Body of pancreas (tissue), 4 donors: ENCODE results near the gene ADAMTS3. TPM values are rescaled to one million over a fixed set of nuclear protein-coding genes. Genes with fewer than 3 reads are reported as not detected.

Experiments
- ATAC-seq: fragments of 150-250 bp; one replicate; pipeline ENCODE4 v1.9.1; 2016
- DNase-seq, 4 donors: peaks; one replicate each; pipeline ENCODE4 v3.0.0-alpha.2; 2019
- H3K27ac ChIP-seq, 4 donors: fragments of 200-600 bp; sonication (generic); 1 replicate in 3 of 4; 2 replicates in 1 of 4; pipeline versions ENCODE4 v1.5.1 to v1.6.1; 2016 to 2019; ENCODE audit warnings: mild to moderate bottlenecking in 1 of 4, mixed read lengths in 1 of 4, moderate library complexity in 1 of 4
- H3K27me3 ChIP-seq, 2 donors: fragments of 200-600 bp; sonication (generic); one replicate each; pipeline ENCODE4 v1.6.0; 2016; ENCODE audit warnings: mild to moderate bottlenecking in 1 of 2
- H3K36me3 ChIP-seq, 2 donors: fragments of 200-600 bp; sonication (generic); replicated peaks in 1 of 2; 2 replicates each; pipeline ENCODE4 v1.5.1; 2016; ENCODE audit warnings: low read depth in 2 of 2; ENCODE audit not compliant: insufficient read depth in 1 of 2
- H3K4me1 ChIP-seq: fragments of 200-600 bp; sonication (generic); one replicate; pipeline ENCODE4 v1.6.0; 2016
- H3K4me3 ChIP-seq, 2 donors: fragments of 200-600 bp; sonication (generic); 1 replicate in 1 of 2; 2 replicates in 1 of 2; pipeline ENCODE4 v1.5.1; 2016 to 2019
- H3K9me3 ChIP-seq, 3 donors: fragments of 200-600 bp; sonication (generic); 1 replicate in 2 of 3; 2 replicates in 1 of 3; pipeline ENCODE4 v1.5.1; 2016
- POLR2A ChIP-seq, 3 donors: fragments of 450-650 bp; IDR thresholded peaks; one replicate each; pipeline ENCODE4 v1.6.1; 2016; ENCODE audit warnings: antibody characterized with exemption in 3 of 3, mild to moderate bottlenecking in 2 of 3
- WGBS, 2 donors: methylation state at CpG; one replicate each; pipeline ENCODE4 v1.1.5; 2017; 5-methylcytosine and 5-hydroxymethylcytosine counted together
- intact Hi-C: fragments of 100-400 bp; cut with DNase I; formaldehyde crosslinking; loops from one replicate; pipeline ENCODE4 v1.15.1; 2023
- total RNA-seq, 2 donors: library from RNA; depleted of rRNA; stranded (reverse); fragments of >200 nt; gene quantifications; one replicate each; pipeline ENCODE4 v1.1.0, GENCODE V29; 2016
- TF ChIP-seq, protein P1 (sequence below), 7 experiments: fragments of 450-650 bp in 4 of 7; fragments of 200-600 bp in 3 of 7; sonication (generic) in 3 of 7; IDR thresholded peaks; one replicate each; pipeline ENCODE4 v1.5.1; 2016 to 2019; ENCODE audit warnings: antibody characterized with exemption in 7 of 7

The ADAMTS3 gene
- total RNA-seq, 2 donors from 2014 or later: 0.26 to 0.33 TPM

GRCh38 chr4:72323227-72323626 is 245.8 kb downstream of the ADAMTS3 start:
- Histone ChIP-seq H3K27me3 (no peaks in the 10 kb centered on the region), H3K4me1 (no peaks in the 10 kb centered on the region), H3K36me3 (no peaks in the 10 kb centered on the region), H3K9me3 (no peaks in the 10 kb centered on the region), H3K4me3 (no peak overlapping the region), H3K27ac (no peak overlapping the region)
- WGBS, 2 donors: 27 to 56% methylated on average over 2 of the region's 2 CpGs
- intact Hi-C loops: no loop called here
- TF ChIP-seq POLR2A (IDR thresholded peaks at IDR 0.05): no peak
- no peak for DNase-seq
- ATAC-seq: no peak

GRCh38 chr4:72320223-72320948 is 248.6 kb downstream of the ADAMTS3 start:
- DNase-seq (no peak), ATAC-seq (no peak)
- TF ChIP-seq, protein P1, sequence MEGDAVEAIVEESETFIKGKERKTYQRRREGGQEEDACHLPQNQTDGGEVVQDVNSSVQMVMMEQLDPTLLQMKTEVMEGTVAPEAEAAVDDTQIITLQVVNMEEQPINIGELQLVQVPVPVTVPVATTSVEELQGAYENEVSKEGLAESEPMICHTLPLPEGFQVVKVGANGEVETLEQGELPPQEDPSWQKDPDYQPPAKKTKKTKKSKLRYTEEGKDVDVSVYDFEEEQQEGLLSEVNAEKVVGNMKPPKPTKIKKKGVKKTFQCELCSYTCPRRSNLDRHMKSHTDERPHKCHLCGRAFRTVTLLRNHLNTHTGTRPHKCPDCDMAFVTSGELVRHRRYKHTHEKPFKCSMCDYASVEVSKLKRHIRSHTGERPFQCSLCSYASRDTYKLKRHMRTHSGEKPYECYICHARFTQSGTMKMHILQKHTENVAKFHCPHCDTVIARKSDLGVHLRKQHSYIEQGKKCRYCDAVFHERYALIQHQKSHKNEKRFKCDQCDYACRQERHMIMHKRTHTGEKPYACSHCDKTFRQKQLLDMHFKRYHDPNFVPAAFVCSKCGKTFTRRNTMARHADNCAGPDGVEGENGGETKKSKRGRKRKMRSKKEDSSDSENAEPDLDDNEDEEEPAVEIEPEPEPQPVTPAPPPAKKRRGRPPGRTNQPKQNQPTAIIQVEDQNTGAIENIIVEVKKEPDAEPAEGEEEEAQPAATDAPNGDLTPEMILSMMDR (IDR thresholded peaks at IDR 0.05): no peak
- TF ChIP-seq POLR2A (IDR thresholded peaks at IDR 0.05): no peak
- Histone ChIP-seq H3K36me3 (no peaks in the 10 kb centered on the region), H3K27me3 (no peaks in the 10 kb centered on the region), H3K9me3 (no peaks in the 10 kb centered on the region), H3K4me1 (no peaks in the 10 kb centered on the region), H3K4me3 (no peak overlapping the region), H3K27ac (no peak overlapping the region)
- 64% methylated on average over 6 of the region's 6 CpGs for WGBS, 2 donors
- intact Hi-C loops: no loop called here

- no peak overlapping the region for H3K27ac ChIP-seq
- H3K4me1 ChIP-seq: no peaks in the 10 kb centered on the region
- DNase-seq (no peak), ATAC-seq (no peak)
- no peaks in the 10 kb centered on the region for H3K36me3 ChIP-seq
- no peak overlapping the region for H3K4me3 ChIP-seq
- TF ChIP-seq, protein P1 (IDR thresholded peaks at IDR 0.05): no peak
- TF ChIP-seq POLR2A (IDR thresholded peaks at IDR 0.05): no peak
- intact Hi-C loops: no loop called here
- 51 to 68% methylated on average over 4 of the region's 4 CpGs for WGBS, 2 donors
- no peaks in the 10 kb centered on the region for H3K27me3 ChIP-seq
- no peaks in the 10 kb centered on the region for H3K9me3 ChIP-seq
These were observed 249.4 kb downstream of the ADAMTS3 start for GRCh38 chr4:72319601-72320021.

GRCh38 chr4:72318421-72319170 is 250.4 kb downstream of the ADAMTS3 start:
- WGBS, 2 donors: 63 to 65% methylated on average over 7 of the region's 7 CpGs
- DNase-seq (no peak), ATAC-seq (no peak)
- intact Hi-C loops: no loop called here
- Histone ChIP-seq H3K4me1 (no peaks in the 10 kb centered on the region), H3K27me3 (no peaks in the 10 kb centered on the region), H3K9me3 (no peaks in the 10 kb centered on the region), H3K36me3 (no peaks in the 10 kb centered on the region), H3K4me3 (no peak overlapping the region), H3K27ac (no peak overlapping the region)
- TF ChIP-seq, protein P1 (IDR thresholded peaks at IDR 0.05): no peak
- TF ChIP-seq POLR2A (IDR thresholded peaks at IDR 0.05): no peak

DNA sequence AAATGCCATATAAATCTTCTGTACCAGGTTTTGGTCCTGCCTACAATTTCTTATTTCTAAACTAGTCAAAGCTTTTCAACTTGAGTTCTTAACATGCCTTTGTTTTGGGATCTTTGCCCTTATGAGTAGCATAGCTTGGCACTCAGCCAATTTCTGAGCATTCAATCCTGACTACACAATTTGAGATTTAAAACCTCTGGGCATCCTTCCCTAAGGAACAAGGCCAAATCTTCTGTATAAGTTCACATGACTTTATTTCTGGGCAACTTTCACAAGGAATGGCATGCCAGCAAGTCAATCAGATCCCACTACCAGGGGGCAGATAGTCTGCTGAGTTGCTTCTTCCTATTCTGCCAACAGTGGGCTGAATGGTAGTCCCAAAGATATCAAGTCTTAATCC is 254.2 kb downstream of the ADAMTS3 start:
- DNase-seq (peak in 2 of 4 donors; percentile 5 to 19), ATAC-seq (no peak)
- Histone ChIP-seq H3K36me3 (no peaks in the 10 kb centered on the region), H3K9me3 (no peaks in the 10 kb centered on the region), H3K27me3 (no peaks in the 10 kb centered on the region), H3K27ac (no peak overlapping the region), H3K4me1 (no peaks in the 10 kb centered on the region), H3K4me3 (no peak overlapping the region)
- intact Hi-C loops: no loop called here
- TF ChIP-seq POLR2A (IDR thresholded peaks at IDR 0.05): no peak
